Endothelial cell of umbilical vein (primary cell): ENCODE measurements around the gene NFATC1. TPM values are rescaled to one million over a fixed set of nuclear protein-coding genes. Genes with fewer than 3 reads are reported as not detected.
A peak's percentile ranks its signal among the peaks of the same experiment; 100 is the strongest.

Source experiments
- BruUV-seq: library from RNA; stranded (reverse); fragments of 400-500 nt; replicated peaks from 2 replicates; lab custom pipeline; 2021; lab: Mats Ljungman, UMichigan
- CTCF ChIA-PET: fragments of 300-600, 350-600 bp; sonication (Branson Sonifier 250); formaldehyde crosslinking; loops from one replicate; lab custom pipeline; 2021; ENCODE audit warnings: antibody characterized with exemption, inconsistent platforms; lab: Charles Lee
- POLR2A ChIA-PET: fragments of 300-600, 350-600 bp; sonication (Branson Sonifier 250); formaldehyde crosslinking; loops from one replicate; lab custom pipeline; 2021; ENCODE audit warnings: antibody characterized with exemption, inconsistent platforms; lab: Charles Lee
- DNase-seq: peaks from one replicate; pipeline ENCODE4 v3.0.0-alpha.2; 2011; ENCODE audit warnings: low read depth, low spot score
- FAIRE-seq: peaks from 2 replicates; lab custom pipeline; 2011; peaks lifted over from hg19 to GRCh38; lab: Jason Lieb, UNC
- H2AFZ ChIP-seq: 2 replicates; pipeline ENCODE4 v1.6.0; 2012; ENCODE audit warnings: low read depth, low read length, control low read depth, inconsistent platforms
- H3K27ac ChIP-seq: 2 replicates; pipeline ENCODE4 v1.5.1; 2011; ENCODE audit warnings: low read depth, mild to moderate bottlenecking, control low read depth, low read length, moderate library complexity; ENCODE audit not compliant: insufficient read depth
- H3K27me3 ChIP-seq, 2 experiments: 2 replicates each; pipeline versions ENCODE4 v1.6.0 to v1.6.1; 2011; ENCODE audit warnings: low read length in 2 of 2, mixed read lengths in 1 of 2; ENCODE audit not compliant: control insufficient read depth in 2 of 2, insufficient read depth in 2 of 2
- H3K36me3 ChIP-seq, 2 experiments: 2 replicates in 1 of 2; 3 replicates in 1 of 2; pipeline ENCODE4 v1.5.1; 2011; ENCODE audit warnings: low read length in 2 of 2, mild to moderate bottlenecking in 1 of 2, moderate library complexity in 1 of 2; ENCODE audit not compliant: control insufficient read depth in 2 of 2, insufficient read depth in 2 of 2; ENCODE audit errors: extremely low read depth in 1 of 2
- H3K4me1 ChIP-seq: 3 replicates; pipeline ENCODE4 v1.5.1; 2011; ENCODE audit warnings: mild to moderate bottlenecking, low read length; ENCODE audit not compliant: control insufficient read depth, insufficient read depth; ENCODE audit errors: extremely low read depth
- H3K4me2 ChIP-seq: 2 replicates; pipeline ENCODE4 v1.6.1; 2011; ENCODE audit warnings: low read length, control low read depth, mixed read lengths; ENCODE audit not compliant: insufficient read depth
- H3K4me3 ChIP-seq, 3 experiments: fragments of 200-600 bp in 1 of 3; sonication (generic), shearing (Covaris generic) in 1 of 3; replicated peaks in 1 of 3; 2 replicates each; pipeline ENCODE4 v1.5.1; 2011 to 2016; ENCODE audit warnings: control low read depth in 3 of 3, low read length in 3 of 3, mild to moderate bottlenecking in 2 of 3, inconsistent platforms in 1 of 3, low read depth in 1 of 3, moderate library complexity in 1 of 3; ENCODE audit not compliant: insufficient read depth in 1 of 3
- H3K79me2 ChIP-seq: 2 replicates; pipeline ENCODE4 v1.6.0; 2012; ENCODE audit warnings: low read length, inconsistent platforms; ENCODE audit not compliant: control insufficient read depth, insufficient read depth
- H3K9ac ChIP-seq: replicated peaks from 2 replicates; pipeline ENCODE3; 2011; ENCODE audit warnings: low read length, control low read depth; ENCODE audit not compliant: insufficient read depth; ENCODE audit errors: extremely low read depth
- H3K9me1 ChIP-seq: replicated peaks from 3 replicates; pipeline ENCODE4 v1.6.0; 2011; ENCODE audit warnings: mild to moderate bottlenecking, low read length; ENCODE audit not compliant: control insufficient read depth, insufficient read depth; ENCODE audit errors: extremely low read depth
- H3K9me3 ChIP-seq: replicated peaks from 2 replicates; pipeline ENCODE4 v1.5.1; 2012; ENCODE audit warnings: low read length, inconsistent platforms; ENCODE audit not compliant: control insufficient read depth, insufficient read depth
- H4K20me1 ChIP-seq: replicated peaks from 2 replicates; pipeline ENCODE3; 2011; ENCODE audit warnings: mild to moderate bottlenecking, low read length; ENCODE audit not compliant: control insufficient read depth, insufficient read depth; ENCODE audit errors: extremely low read depth
- CTCF ChIP-seq, 2 donors: IDR thresholded peaks; 1 replicate in 1 of 2; 2 replicates in 1 of 2; pipeline ENCODE4 v1.5.1; 2011; ENCODE audit warnings: low read length in 2 of 2, mild to moderate bottlenecking in 2 of 2, moderate library complexity in 2 of 2, control low read depth in 1 of 2, inconsistent platforms in 1 of 2, low read depth in 1 of 2; ENCODE audit not compliant: insufficient read depth in 1 of 2; ENCODE audit errors: extremely low read depth in 1 of 2
- EZH2 ChIP-seq: IDR thresholded peaks from 2 replicates; pipeline ENCODE4 v1.6.1; 2012; ENCODE audit warnings: borderline replicate concordance, low read depth, mild to moderate bottlenecking, moderate library complexity, low read length, inconsistent platforms; ENCODE audit not compliant: severe bottlenecking
- FOS ChIP-seq: IDR thresholded peaks from 2 replicates; pipeline ENCODE4 v1.6.1; 2011; ENCODE audit warnings: mild to moderate bottlenecking, low read length, moderate library complexity, borderline replicate concordance; ENCODE audit not compliant: insufficient read depth
- GATA2 ChIP-seq: IDR thresholded peaks from 2 replicates; pipeline ENCODE4 v1.7.0; 2011; ENCODE audit warnings: low read depth, mild to moderate bottlenecking, moderate library complexity, mixed read lengths, low read length; ENCODE audit not compliant: insufficient read length, insufficient read depth
- JUN ChIP-seq: IDR thresholded peaks from 2 replicates; pipeline ENCODE4 v1.6.1; 2011; ENCODE audit warnings: borderline replicate concordance, low read depth; ENCODE audit not compliant: insufficient read length, insufficient read depth
- MYC ChIP-seq: IDR thresholded peaks from one replicate; pipeline ENCODE4 v1.6.1; 2011; ENCODE audit warnings: mild to moderate bottlenecking, low read depth, low read length
- POLR2A ChIP-seq: IDR thresholded peaks from 2 replicates; pipeline ENCODE4 v1.6.1; 2012; ENCODE audit warnings: low read depth, mild to moderate bottlenecking, control low read depth, low read length
- POLR2AphosphoS5 ChIP-seq: IDR thresholded peaks from 2 replicates; pipeline ENCODE4 v1.6.1; 2012; ENCODE audit warnings: low read depth, mild to moderate bottlenecking, control low read depth, low read length, moderate library complexity; ENCODE audit not compliant: insufficient read depth
- dilution Hi-C: fragments of 300-500 bp; cut with MboI; formaldehyde crosslinking; loops from one replicate; pipeline ENCODE4 v1.15.0; 2019; ENCODE audit warnings: low sequenced_read_pairs; ENCODE audit not compliant: extremely low pct_ligation_motif_present
- intact Hi-C: fragments of 100-400 bp; cut with micrococcal nuclease; formaldehyde crosslinking; loops from one replicate; pipeline ENCODE4 v1.10.0; 2022
- polyA plus RNA-seq, 4 experiments: library from polyadenylated mRNA; depleted of rRNA in 3 of 4; stranded (reverse) in 3 of 4; unstranded in 1 of 4; fragments of >200 nt; gene quantifications; 2 replicates each; pipeline versions ENCODE4 v1.2.1 to v1.2.3, GENCODE V29; 2011 to 2012; ENCODE audit warnings: missing spikeins in 1 of 4
- total RNA-seq: library from RNA; stranded (reverse); gene quantifications from 2 replicates; pipeline ENCODE4 v1.2.3, GENCODE V29; 2021
- TF ChIP-seq, protein P1 (sequence below): IDR thresholded peaks from 2 replicates; pipeline ENCODE4 v1.6.1; 2011; ENCODE audit not compliant: insufficient read depth, insufficient read length

NFATC1 gene
- total and polyA plus RNA-seq, 2 donors (not counting 3 experiments of a cell fraction or from before 2014, with no cell fraction given): 11.1 to 30.0 TPM

GRCh38 chr18:79465392-79465991, 69.8 kb downstream of the NFATC1 start:
- Histone ChIP-seq H3K27me3 (no peaks in the 10 kb centered on the region), H3K4me1 (peaks cover 7% of the 10 kb centered on the region), H3K79me2 (no peaks in the 10 kb centered on the region), H3K4me2 (no peak overlapping the region), H4K20me1 (no peaks in the 10 kb centered on the region), H3K4me3 (no peak overlapping the region), H3K27ac (peak overlapping the region; percentile 5), H2AFZ (peak overlapping the region; percentile 7), H3K36me3 (peaks cover 0 to 32% of the 10 kb centered on the region in 2 experiments), H3K9me1 (no peaks in the 10 kb centered on the region), H3K9me3 (no peaks in the 10 kb centered on the region), H3K9ac (no peak overlapping the region)
- no TSS peak for BruUV-seq
- intact Hi-C loops: loop anchor here (1.0 kb wide), 1 partner anchor 42 kb away; no protein-coding TSS in a partner anchor
- DNase-seq: peak; percentile 28
- no peak for TF ChIP-seq POLR2AphosphoS5
- no peak for TF ChIP-seq POLR2A
- TF ChIP-seq, protein P1, sequence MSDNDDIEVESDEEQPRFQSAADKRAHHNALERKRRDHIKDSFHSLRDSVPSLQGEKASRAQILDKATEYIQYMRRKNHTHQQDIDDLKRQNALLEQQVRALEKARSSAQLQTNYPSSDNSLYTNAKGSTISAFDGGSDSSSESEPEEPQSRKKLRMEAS: no peak
- no peak for TF ChIP-seq EZH2
- TF ChIP-seq JUN: no peak
- no peak for TF ChIP-seq CTCF (IDR thresholded peaks at IDR 0.05; ENCODE audit: extremely low read depth in 1 of 2, insufficient read depth in 1 of 2, low read depth in 1 of 2, low read length in 2 of 2)
- no peak for TF ChIP-seq MYC
- no peak for TF ChIP-seq GATA2
- no peak for TF ChIP-seq FOS
- CTCF ChIA-PET: interaction anchor here (1.2 kb wide), 1 partner anchor 11 kb away, joined by 3 read pairs; no protein-coding TSS in a partner anchor
- no peak for FAIRE-seq
- dilution Hi-C loops: no loop called here
- POLR2A ChIA-PET: interaction anchor here (0.8 kb wide), 1 partner anchor 42 kb away, joined by 3 read pairs; no protein-coding TSS in a partner anchor
